Bone marrow (tissue), 2 donors: ENCODE data around the gene CD34.
"Not testable (repeated sequence)": the region's sequence is repeated elsewhere in the genome, so short reads cannot be mapped to it uniquely, and the experiment has no call there.

ENCODE experiments used
- DNase-seq, 2 donors: peaks; one replicate each; lab custom pipeline; 2025; lab: John Stamatoyannopoulos, UW

The CD34 gene

DNA sequence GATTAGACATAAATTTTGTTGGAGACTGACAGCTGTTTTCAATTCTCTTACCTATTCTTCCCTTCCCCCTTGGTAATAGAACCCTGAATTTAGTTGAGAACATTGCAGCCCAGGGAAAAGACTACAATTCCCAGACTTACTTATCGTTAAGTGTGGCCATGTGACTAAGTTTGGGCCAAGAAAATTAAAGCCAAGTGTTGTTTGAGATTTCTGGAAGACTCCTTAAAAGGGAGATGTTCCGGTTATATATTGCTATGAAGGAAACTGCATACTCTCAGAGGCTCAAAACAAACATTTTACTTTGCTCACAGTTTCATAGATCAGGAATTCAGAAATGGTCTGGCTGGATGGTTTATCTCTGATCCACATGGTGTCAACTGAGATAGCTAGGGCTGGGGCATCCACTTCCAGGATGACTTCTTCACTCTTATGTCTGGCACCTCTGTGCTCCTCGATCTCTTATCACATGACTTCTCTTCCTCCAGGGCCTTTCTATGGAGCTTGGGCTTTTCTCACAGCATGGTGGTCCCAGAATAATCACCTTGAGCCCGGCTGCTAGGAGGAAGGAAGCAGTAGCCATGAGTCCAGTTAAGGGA is 22.4 kb upstream of the CD34 start:
- DNase-seq: no peak

DNA sequence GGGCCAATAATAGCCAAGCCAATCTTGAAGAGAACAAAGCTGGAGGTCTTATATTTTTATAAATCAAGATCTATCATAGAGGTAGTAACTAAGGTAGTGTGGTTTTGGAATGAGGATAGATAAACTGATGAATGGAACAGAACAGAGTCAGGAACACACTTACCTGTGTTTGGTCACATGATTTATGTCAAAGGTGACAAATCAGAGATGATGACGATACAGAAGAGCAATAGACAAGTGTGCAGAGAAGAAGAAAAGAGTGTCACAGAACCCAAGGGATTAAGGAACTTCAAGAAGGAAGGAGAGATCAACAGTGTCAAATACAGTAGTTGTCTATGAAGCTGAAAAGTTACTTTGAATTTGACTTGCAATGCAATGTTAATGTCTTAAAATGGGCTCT is 16.1 kb upstream of the CD34 start:
- no peak for DNase-seq

DNA sequence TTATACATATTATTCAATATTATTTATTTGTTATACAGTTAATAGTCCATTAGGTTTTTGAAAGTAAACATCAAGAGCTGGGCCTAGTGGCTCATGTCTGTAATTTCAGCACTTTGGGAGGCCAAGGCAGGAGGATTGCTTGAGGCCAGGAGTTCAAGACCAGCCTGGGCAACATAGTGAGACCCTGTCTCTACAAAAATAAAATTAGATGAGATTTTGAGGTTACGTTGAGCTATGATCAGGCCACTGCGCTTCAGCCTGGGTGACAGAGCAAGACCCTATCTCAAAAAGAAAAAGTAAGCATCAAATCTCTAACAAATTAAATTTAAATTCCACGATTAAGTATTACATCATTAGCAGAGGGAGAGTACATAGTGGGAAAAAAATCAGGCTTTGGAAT is 15.0 kb upstream of the CD34 start:
- not testable (repeated sequence) for DNase-seq

DNA sequence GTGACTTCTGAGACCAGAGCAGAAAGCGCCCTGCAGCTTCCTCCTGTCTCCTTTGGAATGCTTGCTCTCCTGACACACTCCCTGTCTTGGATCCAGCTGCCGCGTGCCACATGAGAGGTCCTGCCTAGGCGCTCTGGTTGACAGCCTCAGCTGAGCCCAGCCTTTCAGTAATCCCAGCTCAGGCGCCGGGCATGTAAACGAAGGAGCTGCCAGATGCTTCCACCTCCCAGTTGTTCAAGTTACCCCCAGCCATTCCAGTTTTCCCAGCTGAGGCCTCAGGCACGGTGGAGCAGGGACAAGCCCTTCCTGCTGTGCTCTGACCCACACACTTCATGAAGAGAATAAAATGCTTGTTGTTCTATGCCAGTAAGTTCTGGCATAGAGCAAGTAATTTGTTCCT is 14.3 kb upstream of the CD34 start:
- DNase-seq: no peak

DNA sequence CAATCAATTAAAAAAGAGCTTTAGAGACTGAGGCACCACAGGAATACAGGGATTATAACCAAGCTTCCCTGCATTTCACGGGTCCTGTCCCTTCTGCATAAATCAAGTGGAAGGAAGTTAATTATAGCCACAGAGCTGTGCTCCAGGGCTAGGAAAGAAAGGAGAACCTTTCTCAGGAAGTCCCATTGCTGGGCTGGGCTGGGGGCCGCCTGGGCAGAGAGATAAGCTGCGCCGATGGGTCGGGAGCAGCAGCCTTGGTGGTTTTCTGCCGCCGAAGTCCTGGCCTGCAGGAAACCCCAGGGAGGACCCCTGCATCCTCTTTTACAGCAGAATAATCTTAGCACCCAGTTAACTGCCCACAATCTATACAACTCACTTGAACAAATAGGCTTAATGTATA is 12.6 kb upstream of the CD34 start:
- DNase-seq: peak in 1 of 2 donors; percentile 84

DNA sequence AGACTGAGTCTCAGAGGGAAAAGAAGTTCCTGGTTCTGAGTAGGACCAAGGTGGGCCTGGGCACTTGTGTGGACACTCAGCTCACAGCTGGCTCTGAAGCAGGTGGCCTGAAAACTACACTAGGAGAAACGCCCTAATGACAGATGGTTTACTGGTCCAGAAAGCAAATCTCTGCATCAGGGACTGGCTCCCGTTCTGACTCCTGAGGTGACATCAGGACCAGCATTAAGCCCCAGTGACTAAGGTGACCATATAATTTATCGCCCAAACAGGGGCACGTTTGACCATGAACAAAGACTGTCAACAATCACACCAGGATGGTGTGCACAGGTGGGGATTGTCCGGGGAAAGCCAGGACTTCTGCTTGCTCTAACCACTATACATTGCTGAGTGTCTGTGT is 12.2 kb upstream of the CD34 start:
- DNase-seq: no peak

DNA sequence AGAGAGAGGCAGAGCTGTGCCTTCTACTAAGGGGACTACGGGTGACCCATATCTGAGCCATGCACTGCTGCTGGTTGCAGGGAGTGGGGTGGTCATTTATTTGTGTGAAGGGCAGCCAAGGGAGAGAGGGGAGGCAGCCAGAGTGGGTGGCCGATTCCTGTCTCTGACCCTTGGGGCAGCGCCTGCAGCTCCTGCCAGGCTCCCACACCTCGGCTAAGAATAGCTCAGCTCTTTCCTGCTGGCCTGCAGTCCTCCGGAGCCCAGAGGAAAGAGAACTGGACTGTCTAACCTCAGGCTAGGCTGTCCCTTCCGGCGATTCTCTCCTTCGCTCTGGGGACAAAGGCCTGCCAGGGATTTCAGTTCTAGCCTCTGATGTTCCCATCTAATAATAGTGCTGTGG is 11.6 kb upstream of the CD34 start:
- no peak for DNase-seq

DNA sequence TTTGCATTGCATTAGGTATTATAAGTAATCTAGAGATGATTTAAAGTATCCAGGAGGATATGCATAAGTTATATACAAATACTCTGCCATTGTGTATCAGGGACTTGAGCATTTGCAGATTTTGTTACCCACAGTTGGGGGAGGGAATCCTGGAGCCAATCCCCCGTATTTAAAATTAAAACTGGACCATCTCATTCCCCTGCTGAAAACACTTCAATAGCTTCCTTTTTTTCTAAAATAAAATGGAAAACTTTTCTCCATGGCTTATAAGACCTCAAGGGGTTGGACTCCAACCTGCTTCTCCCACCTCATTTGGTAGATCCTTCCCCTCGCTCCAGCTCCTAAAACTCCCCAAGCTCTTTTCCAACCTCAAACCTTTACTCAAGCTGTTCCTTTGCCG is 10.4 kb upstream of the CD34 start:
- no peak for DNase-seq

DNA sequence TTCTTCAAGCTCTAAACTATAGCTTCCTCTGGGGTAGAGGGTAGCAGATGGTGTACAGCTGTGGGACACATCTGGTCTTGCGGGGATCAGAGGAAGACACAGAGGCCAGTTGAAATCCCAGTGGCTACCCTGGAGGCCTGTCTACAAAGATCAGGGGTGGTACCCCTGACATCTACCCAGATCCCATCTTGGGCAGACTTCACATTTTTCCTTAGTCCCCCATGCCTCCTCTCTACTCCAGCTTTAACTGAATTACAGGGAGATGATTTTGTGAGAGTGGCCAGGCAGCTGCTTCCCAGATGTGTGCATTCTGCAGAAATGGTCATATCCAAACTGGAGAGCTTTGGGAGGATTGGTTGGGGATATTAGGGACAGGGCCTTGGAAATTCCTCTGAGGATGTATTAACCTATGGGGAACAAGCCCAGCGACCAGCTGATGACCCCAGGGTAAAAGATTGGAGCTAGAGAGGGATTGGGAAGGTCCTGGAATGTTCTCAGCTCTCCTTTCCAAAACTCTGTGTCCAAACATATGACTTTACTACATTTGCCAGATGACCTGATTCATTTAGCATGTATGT is 9.6 kb upstream of the CD34 start:
- DNase-seq: no peak

DNA sequence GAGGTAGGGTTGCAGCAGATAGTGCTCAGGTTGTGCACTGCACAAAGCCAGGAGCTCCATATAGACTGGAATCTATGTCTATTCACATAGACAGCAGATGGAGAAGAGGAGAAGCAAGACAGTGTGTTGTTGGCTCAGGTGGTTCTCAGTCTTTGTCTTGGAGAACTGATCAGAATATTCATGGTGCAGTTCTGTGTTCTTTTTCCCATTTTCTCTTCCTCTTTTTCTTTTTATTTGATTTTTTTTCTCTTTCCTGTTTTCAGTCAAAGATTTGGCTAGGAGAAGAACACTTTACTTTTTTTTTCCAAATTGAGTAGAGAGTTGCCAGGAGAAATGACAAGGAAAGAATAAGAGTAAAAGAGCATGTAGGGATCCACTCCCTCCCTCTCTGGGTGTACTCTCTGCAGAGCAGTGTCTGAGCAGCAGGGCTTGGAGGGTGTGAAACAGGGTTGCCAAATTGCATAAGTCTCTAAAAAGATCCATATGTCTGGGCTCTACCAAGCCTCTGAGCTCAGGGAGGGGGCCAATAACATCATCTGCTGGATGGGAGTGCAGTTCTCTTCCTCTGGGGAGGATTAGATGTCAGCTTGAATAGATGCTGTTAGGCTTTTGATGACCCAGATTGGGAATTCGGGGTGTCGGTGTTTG is 8.7 kb upstream of the CD34 start:
- DNase-seq: no peak

DNA sequence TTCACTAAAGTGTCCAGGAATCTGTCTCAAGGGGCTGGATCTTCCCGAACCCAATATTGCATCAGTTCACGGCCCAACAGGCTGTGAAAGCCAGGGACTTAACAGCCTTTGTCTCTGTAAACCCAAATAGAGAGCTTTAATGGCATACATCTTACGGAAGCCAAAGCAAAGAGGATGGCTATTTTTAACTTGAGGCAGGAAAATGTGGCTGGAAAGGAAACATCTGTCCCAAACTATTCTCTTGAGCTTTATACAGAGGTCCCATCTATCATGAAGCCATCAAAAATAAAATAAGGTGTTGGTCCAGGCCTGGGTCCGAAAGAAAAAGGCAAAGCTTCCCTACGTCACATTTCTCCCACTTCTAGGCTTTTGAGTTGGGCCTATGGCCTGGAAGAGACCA is 7.7 kb upstream of the CD34 start:
- no peak for DNase-seq

DNA sequence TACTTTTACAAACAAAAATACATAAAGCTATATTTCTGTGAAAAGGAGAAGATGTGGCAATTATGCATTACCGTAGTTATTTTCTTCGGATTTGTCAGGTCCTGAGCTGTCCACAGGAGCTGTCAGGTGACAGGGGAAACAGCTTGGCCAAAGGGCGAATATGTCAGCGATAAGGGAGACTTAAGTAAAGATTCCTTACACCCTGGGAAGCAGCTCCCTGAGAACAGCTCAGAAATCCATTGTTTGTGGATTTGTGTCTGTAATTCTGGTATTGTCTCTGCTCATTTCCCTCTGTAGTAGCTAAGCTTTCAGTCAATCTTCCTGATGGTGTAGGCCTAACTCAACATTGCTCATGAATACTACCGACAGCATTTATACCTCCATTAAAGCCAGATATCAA is 7.1 kb upstream of the CD34 start:
- DNase-seq: no peak

DNA sequence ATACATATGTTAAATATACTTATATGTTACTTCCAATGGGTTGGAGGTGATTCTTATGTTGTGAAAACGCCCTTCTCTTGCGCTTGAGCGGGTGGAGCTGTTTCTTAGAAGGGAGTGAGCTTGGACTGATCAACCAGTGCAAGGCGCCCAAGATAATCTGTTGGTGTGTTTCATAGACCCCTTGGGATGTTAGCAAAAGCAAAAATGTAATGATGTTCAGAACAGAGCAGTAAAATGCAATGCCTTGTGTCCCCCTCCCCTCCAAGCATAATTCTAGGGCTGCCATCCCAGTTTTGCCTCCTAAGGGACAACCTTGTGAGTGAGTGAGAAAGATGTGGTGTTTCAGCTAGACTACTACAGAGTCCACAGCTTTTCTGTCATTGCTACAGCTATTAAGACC is 6.2 kb upstream of the CD34 start:
- DNase-seq: no peak

DNA sequence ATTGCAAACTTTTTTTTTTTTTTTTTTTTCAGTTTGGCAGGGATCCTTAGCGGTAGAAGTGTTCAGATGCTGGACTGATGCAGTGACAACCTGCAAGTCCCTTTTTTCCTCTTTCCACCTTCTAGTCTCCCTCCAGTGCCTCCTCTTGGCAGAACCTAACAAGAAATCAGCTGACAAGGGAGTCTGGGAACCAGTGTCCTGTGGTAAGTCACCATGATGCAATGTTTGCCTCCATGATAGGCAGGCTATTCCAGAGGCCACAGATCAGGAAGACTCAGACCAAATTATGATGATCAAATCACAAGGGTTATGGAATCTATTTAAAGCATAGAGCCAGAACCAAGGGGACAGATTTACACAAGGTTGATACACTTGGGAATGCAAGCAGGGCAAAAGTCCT is 3.0 kb upstream of the CD34 start:
- no peak for DNase-seq

DNA sequence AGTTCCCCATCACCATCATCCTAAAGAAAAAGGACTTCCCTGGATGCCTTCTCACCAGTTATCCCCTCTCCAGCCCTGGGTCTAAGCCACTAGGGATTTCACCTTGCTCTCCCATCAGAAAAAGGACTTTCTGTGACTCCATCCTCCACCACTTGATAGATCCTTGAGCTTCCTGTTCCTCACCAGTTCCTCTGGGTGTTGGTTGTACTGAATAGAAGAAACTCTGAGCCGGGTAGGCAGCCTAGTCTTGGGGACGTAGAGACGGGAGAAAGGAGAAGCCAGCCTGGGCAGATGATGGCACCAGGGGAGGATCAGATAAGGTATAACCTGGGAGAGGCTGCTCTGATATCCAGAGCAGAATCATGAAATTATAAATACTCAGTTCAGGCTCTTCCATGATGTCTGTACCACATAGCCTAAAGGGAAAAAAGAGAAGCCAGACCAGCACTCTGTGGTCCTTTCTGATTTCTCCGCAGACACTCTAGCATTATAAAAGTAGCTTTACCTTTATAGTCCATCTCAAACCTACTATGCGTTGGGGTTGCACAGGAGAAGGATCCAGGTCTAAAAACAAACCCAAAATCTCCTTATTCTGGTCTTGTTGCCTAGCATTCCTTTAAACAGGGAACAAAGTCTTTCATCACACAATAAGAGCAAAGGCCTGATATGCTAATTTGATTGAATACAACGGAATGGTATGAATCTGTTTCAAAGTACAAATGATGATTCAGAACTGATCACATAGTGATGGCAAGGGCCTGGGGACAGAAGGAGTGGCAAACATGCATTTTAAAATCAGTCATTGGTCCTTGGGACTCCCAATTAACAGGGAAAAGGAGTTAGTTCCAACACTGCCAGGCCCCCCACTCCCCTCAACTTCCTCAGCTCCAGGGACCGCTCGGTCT is 1.2 kb upstream of the CD34 start:
- DNase-seq: peak in 1 of 2 donors; percentile 45

DNA sequence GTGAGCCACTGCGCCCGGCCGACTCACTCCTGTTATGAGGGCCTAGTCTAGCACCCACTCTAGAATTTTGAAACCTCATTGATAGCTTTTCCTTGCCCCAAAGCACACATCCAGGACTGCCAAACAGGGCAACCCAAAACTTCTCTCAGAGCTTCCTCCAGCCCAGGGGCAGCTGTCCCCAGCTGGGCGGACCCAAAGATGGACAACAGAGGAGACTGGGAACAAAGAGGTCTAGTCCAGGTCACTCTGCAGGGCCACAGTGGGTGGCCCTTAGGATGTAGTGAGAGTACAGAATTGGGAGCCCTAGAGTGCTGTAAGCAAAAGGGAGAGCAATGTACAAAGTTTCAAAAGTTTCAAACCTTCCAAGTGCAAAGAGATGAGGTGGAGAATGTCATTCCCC is 1.2 kb downstream of the CD34 start:
- DNase-seq: no peak

DNA sequence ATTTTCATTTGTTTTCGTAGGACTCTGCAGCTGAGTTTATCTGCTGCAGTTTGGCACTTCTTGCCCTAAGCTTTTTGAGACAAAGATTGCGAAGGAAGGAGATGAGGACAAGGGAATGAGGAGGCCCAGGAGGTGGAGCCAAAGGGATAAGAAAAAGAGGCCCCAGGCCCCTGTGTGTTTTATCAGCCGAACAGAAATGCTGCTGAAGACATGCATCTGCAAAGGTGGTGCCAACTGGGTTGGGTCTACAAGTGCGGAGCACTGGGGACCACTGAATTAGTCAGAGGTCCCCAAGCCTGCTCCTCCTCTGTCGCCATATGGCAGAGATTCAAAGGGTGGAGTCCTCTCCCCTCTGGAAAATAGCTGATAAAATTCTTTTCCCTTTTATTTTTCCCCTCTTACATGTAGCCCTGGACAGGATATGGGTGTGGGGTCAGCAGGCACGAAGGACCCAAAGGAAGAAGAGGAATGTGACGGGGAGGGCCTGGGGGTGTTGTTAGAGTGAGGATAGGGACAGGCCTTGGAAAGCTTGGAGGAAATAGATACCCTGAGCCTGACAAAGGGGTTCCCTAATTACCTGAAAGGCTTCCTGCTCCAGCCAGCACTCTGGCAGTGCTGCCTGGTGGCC is 2.7 kb downstream of the CD34 start:
- DNase-seq: peak in 1 of 2 donors; percentile 25

DNA sequence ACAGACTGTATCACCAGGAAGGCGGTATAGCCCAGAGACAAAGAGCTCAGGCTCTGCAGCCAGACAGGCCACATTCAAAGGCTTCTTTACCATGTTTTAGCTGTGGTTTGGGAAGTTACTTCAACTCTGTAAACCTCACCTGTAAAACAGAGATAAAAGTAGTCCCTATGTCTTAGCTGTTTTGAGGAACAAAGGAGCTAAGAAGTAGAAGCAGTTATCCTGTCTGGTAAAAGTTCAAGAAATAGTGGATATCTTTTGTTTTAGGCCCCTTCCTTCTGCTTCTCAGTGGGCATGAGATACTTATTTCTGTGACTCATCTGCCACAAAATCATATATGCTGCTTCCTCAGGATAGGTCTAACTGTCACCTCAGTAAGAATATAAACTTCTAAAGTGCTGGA is 6.5 kb downstream of the CD34 start:
- DNase-seq: peak in 1 of 2 donors; percentile 87

DNA sequence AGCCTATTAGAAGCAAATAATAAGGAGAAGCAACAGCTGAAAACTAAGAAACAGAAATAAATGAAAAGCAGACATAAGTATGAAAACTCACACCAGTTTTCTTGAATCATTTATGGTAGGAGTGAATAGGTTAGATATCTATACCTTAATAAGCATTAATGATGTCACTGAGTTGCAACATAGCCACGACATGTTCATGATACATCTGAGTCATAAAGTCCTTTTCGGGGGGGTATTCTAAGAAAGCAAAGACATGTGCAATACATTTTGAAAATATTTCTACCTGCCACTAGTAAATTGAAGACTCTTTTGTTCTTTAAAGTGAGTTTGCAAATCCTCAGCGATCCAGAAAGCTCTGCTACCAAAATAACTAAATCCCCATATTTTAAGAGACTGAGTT is 7.2 kb downstream of the CD34 start:
- DNase-seq: no peak

DNA sequence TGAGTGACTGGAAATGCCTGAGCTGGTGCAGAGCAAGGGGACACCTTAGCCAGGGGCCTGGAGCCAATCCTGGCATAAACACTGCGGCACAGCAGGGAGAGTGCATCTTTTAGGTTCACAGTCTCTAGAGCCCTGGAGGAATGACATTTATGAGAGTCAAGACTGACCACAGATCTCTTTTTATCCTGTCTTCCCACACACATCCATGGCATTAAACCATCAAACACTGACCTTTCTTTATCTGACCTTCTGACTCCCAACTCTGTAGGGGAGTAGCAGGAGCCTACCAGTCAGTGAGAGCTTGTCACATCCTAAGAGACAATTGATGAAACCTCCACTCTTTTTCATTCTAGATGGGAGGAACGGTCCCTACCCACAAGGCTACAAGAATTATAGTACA is 7.9 kb downstream of the CD34 start:
- no peak for DNase-seq

DNA sequence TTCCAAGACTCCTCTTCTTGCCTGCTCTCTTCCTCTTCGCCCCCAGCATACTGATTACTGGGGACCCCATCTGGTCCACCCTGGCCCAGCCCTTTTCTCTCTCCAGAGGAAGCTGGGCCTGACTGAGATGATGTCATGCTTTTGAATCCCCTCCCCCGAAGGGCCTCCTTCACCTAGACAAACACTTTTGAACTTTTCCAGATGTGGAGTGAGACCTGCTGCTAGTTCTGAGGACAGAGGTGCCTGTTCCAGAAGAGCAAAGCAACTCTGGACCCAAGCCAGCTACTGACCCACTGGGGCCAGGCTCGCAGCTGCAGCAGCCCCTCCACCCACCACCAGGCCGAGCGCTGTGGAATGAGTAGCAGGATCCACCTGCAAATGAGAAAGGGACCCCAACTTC is 8.4 kb downstream of the CD34 start:
- DNase-seq: no peak

DNA sequence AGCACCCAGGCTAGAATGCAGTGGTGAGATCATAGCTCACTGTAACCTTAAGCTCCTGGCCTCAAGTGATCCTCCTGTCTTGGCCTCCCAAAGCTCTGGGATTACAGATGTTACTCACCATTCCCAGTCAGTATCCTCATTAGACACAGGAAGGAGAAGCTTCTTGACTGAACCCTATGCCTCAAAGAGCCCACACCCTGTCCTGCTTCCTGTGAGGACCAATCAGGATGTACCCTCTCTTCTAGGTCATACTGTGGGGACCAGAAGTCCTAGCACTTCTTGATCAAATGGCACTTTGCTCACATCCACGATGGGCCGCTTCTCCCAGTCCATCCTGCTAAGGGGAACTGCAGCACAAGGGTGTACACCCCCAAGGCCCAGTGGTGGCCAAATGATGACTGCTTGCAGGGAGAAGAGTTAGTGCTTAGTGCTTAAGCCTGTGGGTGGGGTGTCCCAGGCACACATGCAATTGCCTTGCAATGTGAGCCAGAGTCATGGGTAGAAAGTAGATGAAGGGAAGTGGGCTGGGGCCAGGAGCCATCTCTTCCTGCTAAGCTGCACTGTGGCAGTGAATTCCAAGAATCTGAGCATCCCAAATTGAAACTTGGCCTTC is 9.8 kb downstream of the CD34 start:
- DNase-seq: no peak
